CD14-positive monocyte (primary cell): Measurements from ENCODE around the gene ERGIC1. TPM values are rescaled to one million over a fixed set of nuclear protein-coding genes. Genes with fewer than 3 reads are reported as not detected.
A peak's percentile ranks its signal among the peaks of the same experiment; 100 is the strongest.

ENCODE experiments used
- DNase-seq, 3 donors: peaks; one replicate each; pipeline ENCODE4 v3.0.0-alpha.2; 2011 to 2022
- H2AFZ ChIP-seq: 2 replicates; pipeline ENCODE4 v1.6.0; 2012; ENCODE audit warnings: mild to moderate bottlenecking, low read depth, low read length, inconsistent platforms; ENCODE audit not compliant: insufficient read depth, poor library complexity, severe bottlenecking
- H3K27ac ChIP-seq, 2 donors: 1 replicate in 1 of 2; 2 replicates in 1 of 2; pipeline ENCODE4 v1.5.1; 2012 to 2013; ENCODE audit warnings: low read length in 2 of 2, control low read depth in 1 of 2, inconsistent platforms in 1 of 2, low read depth in 1 of 2, mild to moderate bottlenecking in 1 of 2
- H3K27me3 ChIP-seq, 2 donors: one replicate each; pipeline versions ENCODE4 v1.6.0 to v1.6.1; 2011 to 2013; ENCODE audit warnings: low read length in 2 of 2; ENCODE audit not compliant: control insufficient read depth in 2 of 2, insufficient read depth in 2 of 2
- H3K36me3 ChIP-seq, 2 donors: replicated peaks in 1 of 2; 1 replicate in 1 of 2; 2 replicates in 1 of 2; pipeline versions ENCODE4 v1.5.1 to v1.6.1; 2012 to 2013; ENCODE audit warnings: low read length in 2 of 2, control low read depth in 1 of 2, inconsistent platforms in 1 of 2, mild to moderate bottlenecking in 1 of 2; ENCODE audit not compliant: insufficient read depth in 2 of 2, control insufficient read depth in 1 of 2
- H3K4me1 ChIP-seq, 2 donors: 1 replicate in 1 of 2; 2 replicates in 1 of 2; pipeline versions ENCODE4 v1.5.1 to v1.6.1; 2012 to 2013; ENCODE audit warnings: low read length in 2 of 2, control low read depth in 1 of 2, inconsistent platforms in 1 of 2, mild to moderate bottlenecking in 1 of 2, moderate library complexity in 1 of 2; ENCODE audit not compliant: insufficient read depth in 2 of 2, control insufficient read depth in 1 of 2
- H3K4me2 ChIP-seq: replicated peaks from 2 replicates; pipeline ENCODE3; 2012; ENCODE audit warnings: low read length, moderate library complexity, mild to moderate bottlenecking; ENCODE audit not compliant: poor library complexity, severe bottlenecking; ENCODE audit errors: extremely low read depth
- H3K4me3 ChIP-seq, 3 experiments: fragments of 200-600 bp in 1 of 3; sonication (generic) in 1 of 3; replicated peaks in 1 of 3; 1 replicate in 2 of 3; 2 replicates in 1 of 3; pipeline ENCODE4 v1.5.1; 2011 to 2013; ENCODE audit warnings: low read length in 3 of 3, mild to moderate bottlenecking in 3 of 3, control low read depth in 2 of 3, low read depth in 2 of 3, inconsistent platforms in 1 of 3, moderate library complexity in 1 of 3
- H3K79me2 ChIP-seq: 2 replicates; pipeline ENCODE4 v1.6.0; 2012; ENCODE audit warnings: mild to moderate bottlenecking, control low read depth, inconsistent platforms, low read length, moderate library complexity; ENCODE audit not compliant: insufficient read depth
- H3K9ac ChIP-seq: 2 replicates; pipeline ENCODE4 v1.6.0; 2017; ENCODE audit warnings: low read length, mild to moderate bottlenecking; ENCODE audit not compliant: insufficient read depth, poor library complexity, severe bottlenecking
- H3K9me3 ChIP-seq, 2 donors: replicated peaks in 1 of 2; 1 replicate in 1 of 2; 2 replicates in 1 of 2; pipeline versions ENCODE4 v1.5.1 to v1.6.1; 2012 to 2013; ENCODE audit warnings: low read length in 2 of 2, control low read depth in 1 of 2; ENCODE audit not compliant: control insufficient read depth in 1 of 2, insufficient read depth in 1 of 2
- H4K20me1 ChIP-seq: 2 replicates; pipeline ENCODE4 v1.6.0; 2012; ENCODE audit warnings: mild to moderate bottlenecking, low read length, control low read depth, moderate library complexity; ENCODE audit not compliant: insufficient read depth
- H3K27ac Mint-ChIP-seq, 7 donors: one replicate each; pipeline ENCODE4 v1.8.0; 2020; ENCODE audit warnings: mild to moderate bottlenecking in 7 of 7, mixed read lengths in 7 of 7, moderate library complexity in 6 of 7, inconsistent platforms in 2 of 7
- H3K27me3 Mint-ChIP-seq, 3 donors: one replicate each; pipeline ENCODE4 v1.8.0; 2021 to 2022; ENCODE audit warnings: low read depth in 3 of 3, mild to moderate bottlenecking in 3 of 3, mixed read lengths in 3 of 3, moderate library complexity in 3 of 3, inconsistent platforms in 1 of 3
- H3K36me3 Mint-ChIP-seq, 2 donors: one replicate each; pipeline ENCODE4 v1.8.0; 2020; ENCODE audit warnings: mixed read lengths in 2 of 2, inconsistent platforms in 1 of 2, mild to moderate bottlenecking in 1 of 2
- H3K4me1 Mint-ChIP-seq: one replicate; pipeline ENCODE4 v1.8.0; 2020; ENCODE audit warnings: mild to moderate bottlenecking, mixed read lengths
- H3K4me3 Mint-ChIP-seq, 2 donors: one replicate each; pipeline ENCODE4 v1.8.0; 2020; ENCODE audit warnings: mild to moderate bottlenecking in 2 of 2, mixed read lengths in 2 of 2, moderate library complexity in 1 of 2
- H3K9me3 Mint-ChIP-seq, 7 donors: one replicate each; pipeline ENCODE4 v1.8.0; 2020 to 2022; ENCODE audit warnings: mixed read lengths in 7 of 7, mild to moderate bottlenecking in 6 of 7, moderate library complexity in 6 of 7, inconsistent platforms in 2 of 7
- WGBS: methylation state at CpG from one replicate; pipeline ENCODE4 v1.1.5; 2013; ENCODE audit warnings: missing lambda C conversion rate; ENCODE audit not compliant: insufficient coverage; 5-methylcytosine and 5-hydroxymethylcytosine counted together
- intact Hi-C, 2 donors: fragments of 100-400 bp; cut with micrococcal nuclease; formaldehyde crosslinking; loops; one replicate each; pipeline versions ENCODE4 v1.15.0 to v1.15.1; 2023
- polyA plus RNA-seq, 3 donors: library from polyadenylated mRNA; depleted of rRNA in 1 of 3; unstranded in 2 of 3; stranded (reverse) in 1 of 3; fragments of 300-500 nt in 2 of 3; fragments of >200 nt in 1 of 3; fragmentation: Illumina TruSeq in 2 of 3; gene quantifications; 1 replicate in 2 of 3; 2 replicates in 1 of 3; pipeline ENCODE4 v1.2.3, GENCODE V29; 2012 to 2021
- TF ChIP-seq, protein P1 (sequence below): fragments of 200-600 bp; IDR thresholded peaks from one replicate; pipeline ENCODE4 v1.8.0; 2022; ENCODE audit warnings: antibody characterized with exemption, mild to moderate bottlenecking

Gene ERGIC1
- polyA plus RNA-seq, 3 donors = 28.3 to 76.2 (median 34.1) TPM

DNA sequence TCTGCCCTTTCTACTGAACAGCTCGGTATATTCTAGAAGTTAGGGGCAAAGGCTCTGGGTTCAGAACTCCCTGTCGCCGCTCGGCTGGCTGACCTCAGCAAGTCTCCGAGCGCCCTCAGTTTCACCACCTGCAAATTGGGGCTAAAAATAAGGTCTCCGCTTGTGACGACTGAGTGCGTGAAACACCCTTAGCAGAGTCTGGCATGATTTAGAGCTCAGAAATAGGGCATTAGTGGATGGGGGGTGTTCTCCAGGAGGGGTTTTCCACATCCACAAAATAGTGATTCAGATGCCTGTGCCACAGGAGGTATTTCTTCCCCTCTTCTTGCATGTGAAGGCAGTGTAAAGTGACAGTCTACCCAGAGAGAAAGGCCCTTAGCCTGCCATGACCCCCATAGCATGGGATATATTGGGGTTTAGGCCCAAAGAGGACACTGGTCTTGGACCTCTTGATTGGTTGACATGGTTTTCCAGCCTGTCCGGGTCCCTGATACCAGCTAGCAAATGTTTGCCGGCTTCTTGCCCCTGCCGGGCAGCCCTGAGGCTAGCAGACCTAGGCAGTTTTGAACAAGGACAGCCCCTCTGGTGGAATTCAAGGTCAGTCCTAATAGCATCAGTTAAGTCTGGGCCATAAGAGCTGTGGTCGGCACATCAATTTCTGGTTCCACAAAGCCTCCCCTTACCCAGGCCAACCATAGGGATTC lies 1.4 kb downstream of the ERGIC1 start:
- peak overlapping the region in 6 of 7 donors; percentile 79 to 91 (median 88) for H3K27ac Mint-ChIP-seq
- H3K79me2 ChIP-seq = peaks cover 23% of the 10 kb centered on the region
- peak overlapping the region; percentile 90 for H3K9ac ChIP-seq
- peak overlapping the region; percentile 69 to 84 (median 75) for H3K4me3 ChIP-seq
- H3K4me3 Mint-ChIP-seq = peak overlapping the region; percentile 85 to 91
- H3K36me3 Mint-ChIP-seq = peaks cover 15 to 25% of the 10 kb centered on the region in 2 donors
- H3K9me3 Mint-ChIP-seq = no peaks in the 10 kb centered on the region
- H3K9me3 ChIP-seq = no peaks in the 10 kb centered on the region
- peak overlapping the region; percentile 79 for H3K4me2 ChIP-seq
- DNase-seq = peak; percentile 35 to 85 (median 61)
- peaks cover 51 to 70% of the 10 kb centered on the region in 2 donors for H3K4me1 ChIP-seq
- H3K36me3 ChIP-seq = no peaks in the 10 kb centered on the region
- H3K27ac ChIP-seq = peak overlapping the region; percentile 36 to 91
- H3K4me1 Mint-ChIP-seq = peaks cover 58% of the 10 kb centered on the region
- 55% methylated on average over 9 of the region's 13 CpGs for WGBS
- H2AFZ ChIP-seq = no peak overlapping the region
- TF ChIP-seq, protein P1, sequence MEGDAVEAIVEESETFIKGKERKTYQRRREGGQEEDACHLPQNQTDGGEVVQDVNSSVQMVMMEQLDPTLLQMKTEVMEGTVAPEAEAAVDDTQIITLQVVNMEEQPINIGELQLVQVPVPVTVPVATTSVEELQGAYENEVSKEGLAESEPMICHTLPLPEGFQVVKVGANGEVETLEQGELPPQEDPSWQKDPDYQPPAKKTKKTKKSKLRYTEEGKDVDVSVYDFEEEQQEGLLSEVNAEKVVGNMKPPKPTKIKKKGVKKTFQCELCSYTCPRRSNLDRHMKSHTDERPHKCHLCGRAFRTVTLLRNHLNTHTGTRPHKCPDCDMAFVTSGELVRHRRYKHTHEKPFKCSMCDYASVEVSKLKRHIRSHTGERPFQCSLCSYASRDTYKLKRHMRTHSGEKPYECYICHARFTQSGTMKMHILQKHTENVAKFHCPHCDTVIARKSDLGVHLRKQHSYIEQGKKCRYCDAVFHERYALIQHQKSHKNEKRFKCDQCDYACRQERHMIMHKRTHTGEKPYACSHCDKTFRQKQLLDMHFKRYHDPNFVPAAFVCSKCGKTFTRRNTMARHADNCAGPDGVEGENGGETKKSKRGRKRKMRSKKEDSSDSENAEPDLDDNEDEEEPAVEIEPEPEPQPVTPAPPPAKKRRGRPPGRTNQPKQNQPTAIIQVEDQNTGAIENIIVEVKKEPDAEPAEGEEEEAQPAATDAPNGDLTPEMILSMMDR = no peak
- peaks cover 0 to 2% (median 1%) of the 10 kb centered on the region in 3 donors for H3K27me3 Mint-ChIP-seq
- intact Hi-C loops = loop anchor here (2.0 to 10.0 kb wide), 4 partner anchors 53 to 121 kb away; partner anchors contain the start of gene DUSP1 (in 1 of the 2)
- no peaks in the 10 kb centered on the region for H4K20me1 ChIP-seq
- H3K27me3 ChIP-seq = no peaks in the 10 kb centered on the region

DNA sequence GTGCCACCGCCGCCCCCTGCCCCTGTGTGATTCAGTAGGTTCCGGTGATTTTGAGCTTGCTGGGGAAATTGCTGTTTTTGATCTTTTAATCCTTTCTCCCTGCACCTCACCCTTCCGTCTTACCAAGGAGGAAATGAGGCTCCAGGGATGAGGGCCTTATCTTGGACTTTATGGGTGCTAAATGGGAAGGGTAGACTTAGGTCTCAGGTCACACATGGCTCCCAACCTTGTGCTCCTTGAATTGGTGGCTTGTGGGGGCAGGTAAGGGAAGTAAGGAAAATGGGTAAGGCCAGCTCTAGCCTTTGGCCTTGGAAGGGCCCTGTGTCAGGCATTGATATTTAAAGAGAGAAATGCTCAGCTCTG lies 1.9 kb downstream of the ERGIC1 start:
- intact Hi-C loops = loop anchor here (2.0 to 10.0 kb wide), 4 partner anchors 53 to 121 kb away; partner anchors contain the start of gene DUSP1 (in 1 of the 2)
- no CpG with 5 or more reads among the region's 4 CpGs for WGBS
- Mint-ChIP-seq H3K36me3 (peaks cover 15 to 30% of the 10 kb centered on the region in 2 donors), H3K27me3 (peaks cover 0 to 2% (median 1%) of the 10 kb centered on the region in 3 donors), H3K4me3 (peak overlapping the region; percentile 85 to 91), H3K9me3 (no peaks in the 10 kb centered on the region), H3K4me1 (peaks cover 53% of the 10 kb centered on the region), H3K27ac (peak overlapping the region in 5 of 7 donors; percentile 81 to 91 (median 85))
- Histone ChIP-seq H3K9me3 (no peaks in the 10 kb centered on the region), H3K79me2 (peaks cover 23% of the 10 kb centered on the region), H3K4me2 (peak overlapping the region; percentile 79), H3K36me3 (no peaks in the 10 kb centered on the region), H3K27ac (peak overlapping the region in 1 of 2 donors; percentile 91), H4K20me1 (no peaks in the 10 kb centered on the region), H3K4me3 (peak overlapping the region in 1 of 3 experiments; percentile 84), H3K9ac (peak overlapping the region; percentile 90), H3K27me3 (no peaks in the 10 kb centered on the region), H3K4me1 (peaks cover 45 to 65% of the 10 kb centered on the region in 2 donors), H2AFZ (no peak overlapping the region)
- no peak for DNase-seq
- TF ChIP-seq, protein P1 = no peak
